GM10248 (cell line): ENCODE measurements around the gene UMODL1.

ENCODE experiments used
- CTCF ChIA-PET: fragments of 300-600 bp; sonication (Branson Sonifier 250); formaldehyde crosslinking; extraction: SDS; loops from one replicate; lab custom pipeline; 2021; ENCODE audit warnings: antibody characterized with exemption; lab: Yijun Ruan, JAX
- POLR2A ChIA-PET: fragments of 350-650 bp; sonication (Branson Sonifier 250); formaldehyde crosslinking; extraction: SDS; loops from one replicate; lab custom pipeline; 2020; ENCODE audit warnings: antibody characterized with exemption; lab: Yijun Ruan, JAX
- DNase-seq: peaks from one replicate; pipeline ENCODE4 v3.0.0; 2012; ENCODE audit errors: extremely low spot score
- TF ChIP-seq, protein P1 (sequence below): IDR thresholded peaks from 2 replicates; pipeline ENCODE4 v1.5.1; 2012; ENCODE audit warnings: mild to moderate bottlenecking, low read depth; ENCODE audit errors: extremely low read depth, missing control alignments, control extremely low read depth

The UMODL1 gene

DNA sequence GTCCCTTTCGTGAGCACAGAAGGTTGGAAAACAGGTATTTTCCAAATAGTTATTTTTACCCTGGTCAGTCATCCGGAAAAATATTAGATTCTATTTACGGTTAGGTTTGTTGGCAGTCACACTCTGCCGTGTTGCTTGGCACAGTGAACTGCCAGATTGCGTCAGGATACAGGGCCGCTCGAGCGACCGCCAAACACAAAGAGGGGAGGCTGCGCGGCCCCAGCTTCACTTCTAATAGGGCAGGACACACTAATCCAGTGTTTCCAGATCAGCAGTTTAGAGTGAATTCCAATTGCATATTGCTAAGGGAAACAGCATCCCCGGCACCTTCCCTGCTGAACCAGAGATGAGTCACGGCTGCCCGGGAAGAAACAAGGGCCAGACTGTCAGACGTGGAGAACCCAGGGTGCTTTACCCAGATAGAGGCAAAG is 22.9 kb downstream of the UMODL1 start:
- TF ChIP-seq, protein P1, sequence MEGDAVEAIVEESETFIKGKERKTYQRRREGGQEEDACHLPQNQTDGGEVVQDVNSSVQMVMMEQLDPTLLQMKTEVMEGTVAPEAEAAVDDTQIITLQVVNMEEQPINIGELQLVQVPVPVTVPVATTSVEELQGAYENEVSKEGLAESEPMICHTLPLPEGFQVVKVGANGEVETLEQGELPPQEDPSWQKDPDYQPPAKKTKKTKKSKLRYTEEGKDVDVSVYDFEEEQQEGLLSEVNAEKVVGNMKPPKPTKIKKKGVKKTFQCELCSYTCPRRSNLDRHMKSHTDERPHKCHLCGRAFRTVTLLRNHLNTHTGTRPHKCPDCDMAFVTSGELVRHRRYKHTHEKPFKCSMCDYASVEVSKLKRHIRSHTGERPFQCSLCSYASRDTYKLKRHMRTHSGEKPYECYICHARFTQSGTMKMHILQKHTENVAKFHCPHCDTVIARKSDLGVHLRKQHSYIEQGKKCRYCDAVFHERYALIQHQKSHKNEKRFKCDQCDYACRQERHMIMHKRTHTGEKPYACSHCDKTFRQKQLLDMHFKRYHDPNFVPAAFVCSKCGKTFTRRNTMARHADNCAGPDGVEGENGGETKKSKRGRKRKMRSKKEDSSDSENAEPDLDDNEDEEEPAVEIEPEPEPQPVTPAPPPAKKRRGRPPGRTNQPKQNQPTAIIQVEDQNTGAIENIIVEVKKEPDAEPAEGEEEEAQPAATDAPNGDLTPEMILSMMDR, result no peak
- ChIA-PET POLR2A (no interaction called here), CTCF (interaction anchor here (1.9 to 3.8 kb wide), 3 partner anchors 11 to 23 kb away, joined by 5 to 14 read pairs (median 6); no protein-coding TSS in a partner anchor)
- DNase-seq, result no peak

DNA sequence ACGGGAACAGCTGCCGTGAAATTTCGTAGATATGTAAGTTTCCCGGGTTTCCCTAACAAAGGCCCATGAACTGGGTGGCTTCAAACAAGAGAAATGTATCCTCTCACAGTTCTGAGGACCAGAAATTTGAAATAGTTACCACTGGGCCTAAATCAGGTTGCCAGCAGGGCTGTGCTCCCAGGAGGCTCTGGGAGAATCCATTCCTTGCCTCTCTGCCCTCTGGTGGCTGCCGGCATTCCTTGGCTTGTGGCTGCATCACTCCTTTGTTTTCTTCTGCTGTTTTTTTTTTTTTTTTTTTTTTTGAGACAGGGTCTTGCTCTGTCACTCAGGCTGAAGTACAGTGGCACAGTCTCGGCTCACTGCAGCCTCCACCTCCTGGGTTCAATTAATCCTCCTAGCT is 23.7 kb downstream of the UMODL1 start:
- POLR2A ChIA-PET, result no interaction called here
- no peak for DNase-seq
- TF ChIP-seq, protein P1, result no peak
- CTCF ChIA-PET, result interaction anchor here (0.9 to 3.9 kb wide), 4 partner anchors 9 to 51 kb away, joined by 3 to 21 read pairs (median 8); no protein-coding TSS in a partner anchor

DNA sequence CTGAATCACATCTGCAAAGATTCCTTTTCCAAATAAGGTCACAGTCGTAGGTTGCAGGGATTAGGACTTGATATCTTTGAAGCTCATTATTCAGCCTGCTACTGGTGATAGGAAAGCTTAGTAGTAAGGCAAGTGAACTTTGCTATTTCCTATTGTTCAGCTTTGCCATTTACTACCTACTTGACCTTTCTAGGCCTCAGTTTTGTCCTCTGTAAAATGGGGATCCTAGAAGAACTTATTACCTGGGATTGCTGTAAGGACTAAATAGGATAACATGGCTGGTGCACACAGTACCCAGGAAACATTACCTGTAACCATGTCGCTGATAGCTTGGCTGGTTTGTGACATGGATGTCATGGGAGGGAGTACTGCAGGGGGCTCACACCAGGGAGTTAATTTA is 24.5 kb downstream of the UMODL1 start:
- DNase-seq, result no peak
- POLR2A ChIA-PET, result no interaction called here
- TF ChIP-seq, protein P1, result no peak
- CTCF ChIA-PET, result interaction anchor here (0.9 to 3.9 kb wide), 4 partner anchors 10 to 50 kb away, joined by 3 to 21 read pairs (median 10); no protein-coding TSS in a partner anchor

DNA sequence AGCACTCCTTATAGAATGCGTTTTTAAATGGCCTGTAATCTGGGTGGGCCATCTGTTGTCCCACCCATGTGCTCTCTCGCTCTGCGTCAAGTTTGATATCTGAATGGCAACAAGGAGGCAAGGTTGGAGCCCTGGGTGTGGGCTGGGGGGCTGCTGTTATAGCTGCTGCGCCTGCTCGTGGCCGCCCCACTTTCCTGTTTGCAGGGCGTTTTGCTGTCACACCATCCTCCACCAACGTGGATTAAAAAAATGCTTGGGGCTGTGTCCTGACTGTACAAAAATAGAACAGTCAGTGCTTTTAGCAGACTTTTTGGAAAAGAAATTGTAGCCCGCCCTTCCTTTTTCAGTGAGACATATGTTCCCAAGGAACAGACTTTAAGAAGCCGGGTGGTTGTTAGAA is 25.4 kb downstream of the UMODL1 start:
- CTCF ChIA-PET, result interaction anchor here (3.2 to 3.9 kb wide), 3 partner anchors 11 to 280 kb away, joined by 8 to 21 read pairs (median 18); no protein-coding TSS in a partner anchor

DNA sequence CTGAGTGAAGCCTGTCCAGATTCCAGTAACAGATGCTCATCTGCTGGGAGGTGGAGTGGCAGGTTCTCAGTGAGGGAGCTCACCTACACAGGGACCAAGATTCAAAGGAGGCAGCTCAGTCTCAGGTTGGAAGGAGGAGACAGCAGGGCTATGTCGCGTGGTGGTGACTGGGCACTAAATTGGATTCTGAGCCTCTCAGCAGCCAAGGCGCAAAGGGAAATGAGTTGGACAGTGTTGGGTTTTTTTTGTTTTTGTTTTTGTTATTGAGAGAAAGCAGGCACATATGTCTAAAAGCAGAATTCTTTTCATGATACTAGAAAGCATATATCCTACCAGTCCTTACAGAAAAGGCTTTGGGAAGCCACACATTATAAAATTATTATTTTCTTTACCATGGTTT is 26.2 kb downstream of the UMODL1 start:
- TF ChIP-seq, protein P1, result no peak
- ChIA-PET CTCF (interaction anchor here (3.2 to 3.9 kb wide), 3 partner anchors 10 to 281 kb away, joined by 8 to 21 read pairs (median 18); no protein-coding TSS in a partner anchor), POLR2A (no interaction called here)
- no peak for DNase-seq

More for the DNA sequence above, 25.4 kb downstream of the UMODL1 start:
- TF ChIP-seq, protein P1, result no peak
- no peak for DNase-seq
- POLR2A ChIA-PET, result no interaction called here

DNA sequence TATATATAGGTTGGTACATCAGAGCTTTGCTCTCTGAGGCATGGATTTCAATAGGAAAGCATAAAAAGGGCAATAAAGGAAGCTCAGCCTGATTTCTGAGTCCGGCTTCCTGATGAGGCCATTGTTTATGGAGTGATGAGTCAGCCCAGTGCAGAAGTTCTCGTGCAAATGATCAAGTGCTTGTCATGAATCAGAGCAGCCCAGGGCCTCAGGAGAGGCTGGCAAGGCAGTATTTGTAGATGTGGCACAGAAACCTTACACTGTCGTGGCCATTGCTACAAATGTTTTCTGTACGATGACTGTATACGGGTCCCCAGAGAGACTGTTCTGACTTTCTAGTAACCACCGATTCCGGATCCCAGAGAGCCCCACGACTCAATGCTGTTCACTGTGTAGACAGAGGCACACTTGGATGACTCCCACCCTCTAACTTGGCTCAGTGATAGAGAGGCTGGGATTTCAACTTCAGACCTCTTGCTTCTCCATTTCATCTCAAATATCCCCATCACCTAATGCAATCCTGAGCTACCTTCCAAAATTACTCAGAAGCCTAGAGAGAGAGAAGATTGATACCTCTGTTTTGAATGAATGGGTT is 26.8 kb downstream of the UMODL1 start:
- POLR2A ChIA-PET, result no interaction called here
- TF ChIP-seq, protein P1, result no peak
- CTCF ChIA-PET, result interaction anchor here (3.2 to 3.9 kb wide), 3 partner anchors 9 to 281 kb away, joined by 8 to 21 read pairs (median 18); no protein-coding TSS in a partner anchor
- DNase-seq, result no peak
